HG03571 (cell line): Measurements from ENCODE around the gene TMEM106C.
"Not testable (repeated sequence)": the region's sequence is repeated elsewhere in the genome, so short reads cannot be mapped to it uniquely, and the experiment has no call there.

ENCODE experiments used
- ATAC-seq: cut with Tn5 transposase; IDR thresholded peaks from one replicate; pipeline ENCODE4 v1.9.1; 2021; ENCODE audit not compliant: unreplicated experiment

The TMEM106C gene

GRCh38 chr12:47949441-47950341, 13.7 kb upstream of the TMEM106C start:
- no peak for ATAC-seq

GRCh38 chr12:47950856-47951468, 12.4 kb upstream of the TMEM106C start:
- no peak for ATAC-seq

DNA sequence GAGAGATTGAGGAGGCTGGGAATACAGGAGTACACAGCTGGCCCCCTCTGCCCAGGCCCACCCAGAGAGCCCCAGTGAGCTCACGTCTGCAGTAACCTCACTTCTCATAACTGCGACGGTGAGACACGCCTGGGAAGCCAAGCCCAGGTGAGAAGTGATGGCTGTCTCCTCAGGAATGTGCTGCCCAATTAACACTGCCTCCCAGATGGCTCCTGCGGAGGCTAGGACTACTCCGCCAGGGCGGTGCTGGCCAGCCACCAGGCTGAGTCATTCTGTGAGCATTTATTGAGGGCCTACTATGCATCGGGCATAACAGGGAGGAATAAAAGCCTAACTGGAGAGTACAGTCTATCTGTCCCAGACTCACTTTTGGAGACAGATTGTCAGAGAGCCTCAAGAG, 9.3 kb upstream of the TMEM106C start:
- ATAC-seq = no peak

DNA sequence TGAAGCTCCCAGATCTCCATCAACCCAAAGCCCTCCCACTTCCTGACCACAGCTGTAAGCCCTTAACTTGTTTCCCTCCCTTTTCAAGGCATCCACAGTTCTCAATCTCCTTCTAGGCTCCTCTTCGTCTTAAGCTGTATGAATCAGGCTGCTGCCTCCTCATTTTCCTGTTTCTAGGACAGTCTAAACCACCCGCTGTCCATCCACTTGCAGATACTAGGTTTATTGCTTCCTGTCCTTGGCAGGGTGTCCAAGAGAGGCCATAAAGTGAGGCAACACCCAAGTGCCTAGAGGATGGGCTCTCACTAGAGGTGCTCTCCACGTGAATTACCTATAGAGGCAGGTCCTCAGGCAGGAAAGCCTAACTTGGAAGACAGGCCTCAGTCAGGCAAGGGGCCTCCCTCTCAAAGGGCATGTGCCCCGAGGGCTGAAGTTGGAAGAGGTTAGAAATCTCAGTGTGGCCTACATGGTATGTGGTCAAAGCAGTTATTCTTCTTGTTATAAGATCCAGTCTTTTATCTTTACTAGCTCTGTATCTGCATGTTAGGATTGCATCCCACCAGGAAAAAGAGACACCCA, 8.8 kb upstream of the TMEM106C start:
- ATAC-seq = no peak

DNA sequence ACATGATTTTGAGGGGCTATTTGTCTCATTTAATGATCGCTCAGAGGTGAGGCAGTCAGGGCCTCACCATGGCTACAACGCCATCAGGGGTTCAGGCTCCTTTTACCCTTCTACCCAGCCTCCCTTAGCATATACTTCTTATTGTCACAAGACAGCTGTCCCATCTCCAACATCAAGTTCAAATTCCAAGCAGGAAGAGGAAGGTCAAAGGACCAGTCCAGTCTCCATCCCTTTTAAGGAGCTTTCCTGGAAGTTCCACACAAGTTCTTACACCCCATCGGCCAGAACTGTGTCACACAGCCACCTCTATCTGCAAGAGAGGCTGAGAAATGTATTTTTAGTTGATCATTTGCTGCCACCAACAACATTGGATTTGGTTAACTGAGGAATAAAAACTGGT, 8.3 kb upstream of the TMEM106C start:
- ATAC-seq = no peak

GRCh38 chr12:47957671-47958070, 5.7 kb upstream of the TMEM106C start:
- ATAC-seq = not testable (repeated sequence)

DNA sequence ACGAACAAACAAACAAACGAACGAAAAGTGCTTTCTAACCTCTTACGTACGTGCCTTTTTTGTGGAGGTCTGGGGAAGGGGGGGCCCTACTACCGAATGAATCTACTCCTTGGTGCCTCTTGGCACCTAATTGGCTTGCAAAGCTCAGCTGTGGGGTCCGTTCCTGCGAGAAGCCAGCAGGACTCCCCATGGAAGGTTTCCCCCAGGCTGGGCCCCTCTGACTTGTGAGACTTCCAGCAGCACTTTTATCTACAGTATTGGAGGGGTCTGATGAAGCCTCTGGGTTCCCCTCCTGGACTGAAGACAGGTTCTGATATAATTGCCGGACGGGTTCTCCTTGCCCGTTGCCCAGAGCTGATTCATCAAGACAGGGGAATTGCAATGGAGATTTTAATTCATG, 1.2 kb upstream of the TMEM106C start:
- no peak for ATAC-seq

DNA sequence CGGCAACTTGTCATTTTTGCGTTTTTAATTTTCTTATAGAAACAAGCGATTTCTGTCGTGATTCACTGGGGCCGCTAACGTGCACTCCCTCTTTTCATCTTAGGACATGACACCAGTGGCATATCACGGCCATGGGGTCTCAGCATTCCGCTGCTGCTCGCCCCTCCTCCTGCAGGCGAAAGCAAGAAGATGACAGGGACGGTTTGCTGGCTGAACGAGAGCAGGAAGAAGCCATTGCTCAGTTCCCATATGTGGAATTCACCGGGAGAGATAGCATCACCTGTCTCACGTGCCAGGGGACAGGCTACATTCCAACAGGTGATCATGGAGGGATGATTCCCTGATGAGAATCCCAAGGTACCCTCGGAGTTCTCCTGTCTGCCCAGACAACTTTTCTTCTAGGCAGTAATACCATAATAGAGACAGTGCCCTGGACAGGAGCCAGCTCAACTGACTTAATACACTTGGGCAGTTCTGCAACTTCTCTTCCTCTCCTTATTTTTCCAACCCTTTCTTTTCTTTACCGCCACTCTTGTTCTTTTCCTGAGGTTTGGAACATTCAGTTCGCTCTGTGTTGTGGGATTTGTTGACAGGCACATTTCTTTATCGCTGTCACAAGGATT, 821 bp downstream of the TMEM106C start:
- no peak for ATAC-seq

DNA sequence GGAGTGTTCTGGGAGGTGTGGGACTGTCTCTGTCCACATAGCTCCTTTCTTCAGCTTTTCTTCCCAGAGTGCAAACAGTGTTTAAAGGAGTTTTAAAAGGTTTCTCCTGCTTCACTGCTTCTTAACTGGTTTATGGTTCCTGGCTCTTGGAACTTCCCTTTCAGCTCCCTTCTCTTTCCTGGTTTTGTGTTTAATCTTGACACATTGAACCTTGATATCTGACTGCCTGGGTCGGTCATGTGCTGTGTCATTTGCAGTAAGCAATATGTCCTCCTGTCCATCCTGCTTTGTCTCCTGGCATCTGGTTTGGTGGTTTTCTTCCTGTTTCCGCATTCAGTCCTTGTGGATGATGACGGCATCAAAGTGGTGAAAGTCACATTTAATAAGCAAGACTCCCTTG, 2.2 kb downstream of the TMEM106C start:
- ATAC-seq = no peak

DNA sequence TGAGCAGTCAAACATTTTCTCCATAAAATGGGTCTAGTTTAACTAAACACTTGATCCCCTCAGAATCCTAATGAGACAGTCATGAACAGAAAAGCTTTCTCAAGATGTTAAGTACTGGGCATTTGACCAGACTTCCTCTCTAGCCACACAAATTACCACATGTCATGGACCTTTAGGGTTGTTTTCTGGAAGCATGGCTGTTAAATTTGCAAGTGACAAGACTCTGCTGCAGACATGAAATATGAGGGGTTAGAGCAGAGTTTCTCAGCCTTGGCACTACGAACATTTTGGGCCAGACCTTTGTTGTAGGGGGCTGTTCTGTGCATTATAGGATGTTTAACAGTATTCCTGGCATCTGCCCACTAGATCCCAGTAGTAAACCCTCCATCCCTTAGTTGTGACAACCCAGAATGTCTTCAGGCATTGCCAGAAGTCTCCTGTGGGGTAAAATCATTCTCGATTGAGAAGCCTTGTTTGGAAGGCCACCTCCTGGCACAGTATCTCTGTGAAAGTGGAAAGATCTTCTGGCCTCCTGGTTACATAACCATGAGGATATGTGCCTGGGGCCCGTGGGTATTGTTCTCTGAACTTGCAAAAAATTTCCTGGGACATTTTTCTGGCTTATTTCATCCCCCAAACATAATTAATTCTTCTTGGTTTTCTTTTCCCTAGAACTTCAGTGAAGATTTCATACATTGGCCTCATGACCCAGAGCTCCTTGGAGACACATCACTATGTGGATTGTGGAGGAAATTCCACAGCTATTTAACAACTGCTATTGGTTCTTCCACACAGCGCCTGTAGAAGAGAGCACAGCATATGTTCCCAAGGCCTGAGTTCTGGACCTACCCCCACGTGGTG, 4.3 kb downstream of the TMEM106C start:
- no peak for ATAC-seq

DNA sequence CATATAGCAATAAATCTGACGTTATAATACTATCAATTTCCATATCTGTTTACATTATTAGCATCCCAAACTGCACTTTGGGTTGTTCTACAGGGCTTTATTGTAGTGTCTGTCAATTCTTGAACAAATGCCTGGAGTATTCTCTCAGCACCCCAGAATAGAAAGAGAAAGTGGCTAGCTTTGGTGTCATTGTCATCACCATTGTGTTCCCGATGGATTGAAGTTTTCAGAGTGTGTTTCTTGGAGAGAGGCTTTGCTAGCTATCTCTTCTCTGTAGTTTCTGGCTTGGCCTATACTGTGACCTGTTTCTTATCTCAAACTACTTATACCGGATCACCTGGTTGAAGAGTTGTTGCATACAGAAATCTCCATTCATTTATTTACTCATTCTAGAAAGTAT, 6.4 kb downstream of the TMEM106C start:
- ATAC-seq = no peak

DNA sequence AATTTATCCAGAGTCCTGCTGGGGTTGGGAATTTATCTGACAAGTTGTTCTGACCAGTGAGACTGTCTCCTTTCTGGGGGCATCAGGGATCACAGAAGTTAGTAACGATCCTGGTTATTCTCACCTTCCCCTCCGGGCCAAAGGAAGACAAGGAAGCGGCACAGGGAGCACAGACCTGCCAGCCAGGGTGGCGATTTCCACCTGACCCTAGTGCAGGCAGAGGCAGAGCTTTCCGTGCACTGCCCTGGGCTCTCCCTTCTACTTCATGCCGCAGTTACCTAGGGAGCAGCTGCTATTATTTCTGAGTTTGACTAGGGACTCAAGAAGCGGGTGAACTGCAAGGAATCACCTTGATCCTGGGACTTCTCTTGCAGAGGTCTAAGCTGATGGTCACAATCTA, 7.4 kb downstream of the TMEM106C start:
- ATAC-seq = no peak

DNA sequence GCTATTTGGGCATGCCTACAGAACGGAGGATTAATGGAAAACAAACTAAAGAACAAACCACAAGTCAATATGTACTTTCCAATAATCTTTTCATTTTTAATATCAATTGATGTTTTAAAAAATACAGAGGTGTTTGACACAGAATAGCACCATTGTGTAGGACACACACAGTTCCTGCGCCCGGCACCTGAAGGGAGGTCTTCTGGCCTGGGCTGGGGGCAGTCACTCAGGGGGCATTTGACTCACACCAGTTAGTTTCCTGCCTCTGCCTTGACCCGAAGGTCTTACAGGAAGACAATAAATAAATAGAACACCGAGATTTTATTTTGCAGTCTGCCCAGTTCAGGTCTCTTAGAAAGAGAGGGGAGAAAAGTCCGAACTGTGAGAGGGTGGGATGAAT, 9.5 kb downstream of the TMEM106C start:
- no peak for ATAC-seq

DNA sequence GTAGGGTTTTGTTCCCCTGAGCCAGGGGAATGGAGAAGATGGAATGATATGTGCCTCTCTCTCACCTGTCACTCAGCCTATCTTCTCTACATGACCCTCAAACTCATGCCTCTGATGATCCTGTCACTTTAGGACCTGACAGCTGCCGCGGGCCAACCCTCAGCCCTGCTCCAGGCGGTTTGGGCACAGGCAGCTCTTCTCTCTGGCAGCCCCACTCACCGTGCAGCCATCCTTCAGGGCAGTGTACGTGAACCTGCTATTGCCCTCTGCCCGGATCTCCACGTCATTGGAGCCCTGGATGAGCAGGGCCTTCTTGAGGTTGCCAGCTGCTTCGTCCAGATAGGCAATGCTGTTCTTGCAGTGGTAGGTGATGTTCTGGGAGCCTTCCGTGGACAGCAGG, 10.5 kb downstream of the TMEM106C start:
- ATAC-seq = no peak

GRCh38 chr12:47975036-47975620, 11.7 kb downstream of the TMEM106C start:
- ATAC-seq = no peak

GRCh38 chr12:47975816-47976215, 12.4 kb downstream of the TMEM106C start:
- ATAC-seq = no peak

GRCh38 chr12:47977046-47977771, 13.8 kb downstream of the TMEM106C start:
- no peak for ATAC-seq

DNA sequence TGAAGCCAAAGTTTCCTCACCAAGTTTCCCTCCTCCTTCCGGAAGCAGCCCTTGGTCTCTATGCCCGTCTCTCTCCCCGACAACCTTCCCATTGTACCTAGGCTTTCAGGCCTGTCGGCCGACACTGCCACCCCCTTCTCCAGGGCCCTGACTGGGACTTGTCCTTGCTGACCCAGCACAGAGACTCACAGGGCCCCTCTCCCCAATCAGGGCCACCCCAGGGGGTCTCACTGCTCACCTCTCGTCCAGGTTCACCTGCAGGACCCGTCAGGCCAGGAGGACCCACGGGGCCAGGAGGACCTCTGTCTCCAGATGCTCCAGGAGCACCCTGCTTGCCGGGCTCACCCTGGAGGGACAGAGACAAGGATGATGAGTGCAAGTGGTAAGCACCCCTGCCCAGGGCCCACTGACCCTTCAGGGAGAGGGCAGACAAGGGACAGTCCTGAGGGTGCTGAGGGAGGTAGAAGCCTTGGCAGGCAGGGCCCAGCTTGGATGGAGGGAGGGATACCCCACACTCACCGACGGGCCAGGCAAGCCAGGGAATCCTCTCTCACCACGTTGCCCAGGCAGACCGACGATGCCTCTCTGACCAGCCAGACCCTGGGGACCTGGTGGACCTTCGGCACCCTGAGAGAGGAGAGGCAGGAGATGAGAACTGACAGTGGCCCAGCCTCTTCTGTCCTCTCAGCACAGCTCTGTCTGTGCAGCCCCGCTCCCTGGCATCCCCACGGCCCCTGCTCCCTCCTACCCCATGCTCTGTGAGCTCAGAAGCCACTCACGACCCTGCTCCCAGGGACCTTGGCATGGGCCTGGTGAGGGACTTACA, 14.6 kb downstream of the TMEM106C start:
- ATAC-seq = no peak

DNA sequence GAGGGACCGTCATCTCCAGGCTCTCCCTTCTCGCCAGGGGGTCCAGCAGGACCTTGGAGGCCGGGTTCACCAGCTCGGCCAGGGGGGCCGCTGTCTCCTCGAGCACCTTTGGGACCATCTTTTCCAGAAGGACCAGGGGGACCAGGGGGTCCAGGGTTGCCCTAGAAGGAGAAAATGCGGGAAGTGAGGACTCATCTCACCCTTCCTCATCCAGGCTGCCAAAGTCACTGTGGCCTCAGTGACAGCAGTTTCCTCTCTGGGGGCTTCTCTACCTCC, 15.1 kb downstream of the TMEM106C start:
- ATAC-seq = no peak
